Breast epithelium (tissue), 3 donors: ENCODE data around the gene DSCAM.

Source experiments
- POLR2A ChIP-seq: fragments of 450-650 bp; IDR thresholded peaks from one replicate; pipeline ENCODE4 v1.6.1; 2016; ENCODE audit warnings: antibody characterized with exemption, mild to moderate bottlenecking, moderate library complexity
- POLR2AphosphoS5 ChIP-seq, 3 donors: sonication (generic); formaldehyde crosslinking; IDR thresholded peaks; one replicate each; pipeline ENCODE4 v1.6.1; 2017; ENCODE audit warnings: antibody characterized with exemption in 3 of 3
- TF ChIP-seq, protein P1 (sequence below), 3 donors: fragments of 450-650 bp; IDR thresholded peaks; one replicate each; pipeline ENCODE4 v1.5.1; 2016 to 2017; ENCODE audit warnings: antibody characterized with exemption in 3 of 3, mild to moderate bottlenecking in 3 of 3, moderate library complexity in 3 of 3

DNA sequence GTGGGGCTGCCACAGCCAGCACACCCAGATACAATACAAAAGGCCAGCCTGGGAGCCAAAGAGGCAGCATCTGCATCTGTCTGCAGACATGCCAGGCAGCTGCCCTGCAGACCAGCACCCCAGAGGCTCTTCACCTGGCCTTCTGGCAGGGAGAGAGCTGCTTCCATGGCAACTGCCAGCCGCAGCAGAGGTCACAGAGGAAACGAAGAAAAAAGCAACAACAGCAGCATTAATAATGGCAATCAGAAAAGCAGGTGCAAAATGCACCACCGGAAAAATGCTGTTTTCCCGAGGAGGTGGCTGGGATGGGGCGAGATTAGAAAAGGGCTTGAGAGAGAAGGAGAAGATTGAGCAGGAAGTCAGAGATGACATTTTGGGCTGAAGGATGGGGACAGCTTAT is 670.2 kb downstream of the DSCAM start:
- TF ChIP-seq POLR2A: no peak
- TF ChIP-seq, protein P1, sequence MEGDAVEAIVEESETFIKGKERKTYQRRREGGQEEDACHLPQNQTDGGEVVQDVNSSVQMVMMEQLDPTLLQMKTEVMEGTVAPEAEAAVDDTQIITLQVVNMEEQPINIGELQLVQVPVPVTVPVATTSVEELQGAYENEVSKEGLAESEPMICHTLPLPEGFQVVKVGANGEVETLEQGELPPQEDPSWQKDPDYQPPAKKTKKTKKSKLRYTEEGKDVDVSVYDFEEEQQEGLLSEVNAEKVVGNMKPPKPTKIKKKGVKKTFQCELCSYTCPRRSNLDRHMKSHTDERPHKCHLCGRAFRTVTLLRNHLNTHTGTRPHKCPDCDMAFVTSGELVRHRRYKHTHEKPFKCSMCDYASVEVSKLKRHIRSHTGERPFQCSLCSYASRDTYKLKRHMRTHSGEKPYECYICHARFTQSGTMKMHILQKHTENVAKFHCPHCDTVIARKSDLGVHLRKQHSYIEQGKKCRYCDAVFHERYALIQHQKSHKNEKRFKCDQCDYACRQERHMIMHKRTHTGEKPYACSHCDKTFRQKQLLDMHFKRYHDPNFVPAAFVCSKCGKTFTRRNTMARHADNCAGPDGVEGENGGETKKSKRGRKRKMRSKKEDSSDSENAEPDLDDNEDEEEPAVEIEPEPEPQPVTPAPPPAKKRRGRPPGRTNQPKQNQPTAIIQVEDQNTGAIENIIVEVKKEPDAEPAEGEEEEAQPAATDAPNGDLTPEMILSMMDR (IDR thresholded peaks at IDR 0.05): no peak
- no peak for TF ChIP-seq POLR2AphosphoS5 (IDR thresholded peaks at IDR 0.05)
